GM19463 (cell line): ENCODE results near the gene PCBP3.
"Not testable (repeated sequence)": the region's sequence is repeated elsewhere in the genome, so short reads cannot be mapped to it uniquely, and the experiment has no call there.

ENCODE experiments used
- ATAC-seq: cut with Tn5 transposase; IDR thresholded peaks from one replicate; pipeline ENCODE4 v1.9.1; 2021; ENCODE audit warnings: mild to moderate bottlenecking, moderate library complexity; ENCODE audit not compliant: unreplicated experiment

Gene PCBP3

DNA sequence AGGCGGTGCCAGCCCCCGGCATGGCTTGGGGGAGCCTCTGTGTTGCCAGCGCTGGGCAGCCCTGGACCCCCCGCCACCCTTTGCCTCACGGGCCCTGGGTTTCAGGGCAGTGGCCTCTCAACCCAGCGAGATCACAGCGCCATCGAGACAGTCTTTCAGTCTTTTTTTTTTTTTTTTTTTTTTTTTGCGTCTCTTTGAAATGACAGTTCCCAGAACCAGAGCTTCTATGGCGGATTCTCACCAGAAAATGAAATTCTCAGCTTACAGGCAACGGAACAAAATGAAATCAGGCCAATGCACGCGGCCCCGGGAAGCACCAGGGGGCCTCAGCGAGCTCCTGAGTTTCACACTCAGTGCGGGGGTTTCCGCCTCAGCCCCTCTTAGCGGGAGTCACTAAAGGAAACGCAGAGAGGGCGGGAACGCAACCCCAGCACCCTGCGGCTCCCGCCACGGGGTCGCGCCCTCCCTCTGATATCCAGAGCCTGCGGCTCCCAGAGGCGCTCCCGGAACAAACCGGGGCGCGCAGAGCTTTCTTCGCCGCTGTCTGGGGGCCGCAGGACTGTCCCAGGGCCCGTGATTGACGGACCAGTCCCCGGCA, 330.0 kb downstream of the PCBP3 start:
- ATAC-seq: no peak

DNA sequence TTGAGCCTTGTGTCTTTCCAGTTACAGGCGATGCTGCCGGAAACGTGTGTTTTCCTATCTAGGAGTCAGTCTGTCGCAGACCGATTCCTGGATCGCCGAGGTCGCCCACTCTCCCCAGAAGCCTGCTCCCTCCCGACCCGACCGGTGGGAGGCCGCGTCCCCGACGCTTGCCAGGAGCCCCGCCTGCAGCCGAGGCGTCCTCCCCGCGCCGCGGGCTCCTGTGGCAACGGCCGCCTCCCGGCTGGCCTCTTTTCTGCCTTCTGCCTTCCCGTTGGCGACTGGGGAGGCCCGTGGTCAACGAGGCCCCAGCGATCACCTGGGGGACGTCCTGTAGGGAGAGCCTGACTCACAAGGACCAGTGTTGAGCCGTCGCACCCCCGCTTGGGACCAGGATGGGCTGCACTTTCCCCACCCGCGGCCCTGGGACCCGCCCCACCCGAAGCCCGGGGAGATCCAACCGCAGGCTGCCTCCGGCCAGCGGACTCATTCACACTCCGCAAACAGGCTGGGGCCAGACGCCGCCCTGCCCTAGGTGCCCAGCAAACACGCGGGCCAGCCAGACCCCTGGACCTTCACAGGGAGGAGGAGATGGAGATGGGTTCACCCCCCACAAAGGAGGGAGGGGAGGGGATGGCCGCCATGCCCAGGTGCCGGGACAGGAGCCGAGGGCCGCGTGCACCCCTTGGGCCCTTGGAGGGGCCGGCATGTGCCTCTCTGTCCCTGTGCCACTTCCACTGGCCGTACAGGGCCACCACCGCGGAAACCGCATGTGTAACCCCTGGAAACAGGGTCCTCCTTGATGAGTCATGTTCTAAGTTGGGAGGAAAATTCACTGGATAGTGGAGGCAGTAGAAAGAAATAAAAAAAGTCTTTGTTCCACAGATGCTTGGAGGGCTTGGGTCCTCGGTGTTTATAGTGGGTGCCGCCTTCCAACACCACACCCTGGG, 330.8 kb downstream of the PCBP3 start:
- no peak for ATAC-seq

- ATAC-seq: no peak
Measured at GRCh38 chr21:45975020-45975666, 331.6 kb downstream of the PCBP3 start.

- not testable (repeated sequence) for ATAC-seq
Measured at GRCh38 chr21:45975667-45976409, 332.3 kb downstream of the PCBP3 start.

DNA sequence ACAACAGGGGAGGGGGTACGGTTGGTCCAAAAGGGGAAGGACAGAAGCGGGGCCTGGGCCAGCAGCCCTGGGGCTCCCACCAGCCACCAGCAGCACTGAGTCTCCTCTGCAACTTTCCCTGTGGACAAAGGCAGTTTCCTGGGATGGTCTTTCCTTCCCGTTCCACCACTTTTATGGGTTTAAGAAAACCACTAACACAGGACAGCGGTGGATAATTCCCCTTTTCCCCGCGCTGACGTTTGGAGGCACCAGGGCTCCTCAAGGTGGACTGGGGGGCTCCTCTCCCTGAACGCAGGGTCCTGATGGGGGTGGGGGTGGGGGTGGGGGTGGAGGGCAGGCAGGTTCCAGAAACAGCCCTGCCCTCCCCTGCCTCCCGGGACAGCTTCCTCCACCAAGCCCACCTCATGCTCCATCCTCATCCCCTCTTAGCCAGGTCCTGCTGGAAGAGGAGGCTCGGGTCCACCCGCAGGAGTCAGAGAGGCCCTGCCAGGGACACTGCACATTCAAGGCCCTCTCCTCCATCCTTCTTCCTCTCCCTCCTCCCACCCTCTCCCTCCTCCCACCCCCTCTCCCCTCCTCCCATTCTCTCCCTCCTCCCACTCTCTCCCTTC, 333.3 kb downstream of the PCBP3 start:
- no peak for ATAC-seq

GRCh38 chr21:45977396-45977795, 333.9 kb downstream of the PCBP3 start:
- ATAC-seq: no peak

DNA sequence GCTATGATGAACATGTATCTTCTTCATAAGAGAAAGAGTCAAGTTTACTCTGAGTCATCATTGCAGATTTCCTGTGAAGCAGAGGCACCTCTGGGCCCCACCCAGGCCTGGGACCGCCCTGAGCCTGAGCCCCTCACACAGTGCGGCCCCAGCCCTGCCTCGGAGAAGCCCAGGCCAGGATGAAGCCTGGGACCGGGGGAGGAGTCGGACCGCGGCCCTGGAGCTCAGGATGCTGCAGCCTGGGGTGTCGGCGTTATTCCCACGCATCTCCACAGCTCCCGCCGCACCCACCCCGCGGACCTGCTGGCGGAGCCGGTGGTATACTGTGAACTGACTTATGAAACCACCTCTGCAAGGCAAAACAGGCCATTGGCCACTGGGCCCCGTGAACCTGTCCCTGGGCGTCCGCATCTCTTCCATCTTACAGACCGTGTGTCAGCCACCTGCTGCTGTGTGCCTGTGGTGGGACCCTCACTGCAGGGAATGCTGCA, 335.7 kb downstream of the PCBP3 start:
- no peak for ATAC-seq

GRCh38 chr21:45979651-45980050, 336.1 kb downstream of the PCBP3 start:
- no peak for ATAC-seq

DNA sequence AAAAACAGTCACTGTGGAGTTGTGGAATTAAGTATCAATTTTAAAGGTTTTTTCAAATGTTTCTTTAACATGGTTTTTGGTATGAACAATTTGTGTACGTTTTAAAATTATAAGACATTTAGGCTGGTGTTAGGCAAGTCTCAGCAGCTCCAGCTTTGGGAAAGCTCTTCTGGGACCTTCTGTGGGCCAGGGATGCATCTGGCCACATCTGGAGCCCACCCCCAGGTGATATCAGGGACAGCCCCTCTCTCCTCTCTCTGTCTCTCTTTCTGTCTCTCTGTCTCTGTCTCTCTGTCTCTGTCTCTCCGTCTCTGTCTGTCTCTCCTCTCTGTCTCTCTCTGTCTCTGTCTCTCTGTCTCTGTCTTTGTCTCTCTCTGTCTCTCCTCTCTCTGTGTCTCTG, 336.7 kb downstream of the PCBP3 start:
- ATAC-seq: no peak

DNA sequence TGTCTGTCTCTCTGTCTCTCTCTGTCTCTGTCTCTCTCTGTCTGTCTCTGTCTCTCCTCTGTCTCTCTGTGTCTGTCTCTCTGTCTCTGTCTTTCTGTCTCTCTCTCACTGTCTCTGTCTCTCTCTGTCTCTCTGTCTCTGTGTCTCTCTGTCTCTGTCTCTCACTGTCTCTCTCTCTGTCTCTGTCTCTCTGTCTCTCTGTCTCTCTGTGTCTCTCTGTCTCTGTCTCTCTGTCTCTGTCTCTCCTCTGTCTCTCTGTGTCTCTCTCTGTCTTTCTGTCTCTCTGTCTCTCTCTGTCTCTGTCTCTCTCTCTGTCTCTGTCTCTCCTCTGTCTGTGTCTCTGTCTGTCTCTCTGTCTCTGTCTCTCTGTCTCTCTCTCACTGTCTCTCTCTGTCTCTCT, 337.2 kb downstream of the PCBP3 start:
- no peak for ATAC-seq

DNA sequence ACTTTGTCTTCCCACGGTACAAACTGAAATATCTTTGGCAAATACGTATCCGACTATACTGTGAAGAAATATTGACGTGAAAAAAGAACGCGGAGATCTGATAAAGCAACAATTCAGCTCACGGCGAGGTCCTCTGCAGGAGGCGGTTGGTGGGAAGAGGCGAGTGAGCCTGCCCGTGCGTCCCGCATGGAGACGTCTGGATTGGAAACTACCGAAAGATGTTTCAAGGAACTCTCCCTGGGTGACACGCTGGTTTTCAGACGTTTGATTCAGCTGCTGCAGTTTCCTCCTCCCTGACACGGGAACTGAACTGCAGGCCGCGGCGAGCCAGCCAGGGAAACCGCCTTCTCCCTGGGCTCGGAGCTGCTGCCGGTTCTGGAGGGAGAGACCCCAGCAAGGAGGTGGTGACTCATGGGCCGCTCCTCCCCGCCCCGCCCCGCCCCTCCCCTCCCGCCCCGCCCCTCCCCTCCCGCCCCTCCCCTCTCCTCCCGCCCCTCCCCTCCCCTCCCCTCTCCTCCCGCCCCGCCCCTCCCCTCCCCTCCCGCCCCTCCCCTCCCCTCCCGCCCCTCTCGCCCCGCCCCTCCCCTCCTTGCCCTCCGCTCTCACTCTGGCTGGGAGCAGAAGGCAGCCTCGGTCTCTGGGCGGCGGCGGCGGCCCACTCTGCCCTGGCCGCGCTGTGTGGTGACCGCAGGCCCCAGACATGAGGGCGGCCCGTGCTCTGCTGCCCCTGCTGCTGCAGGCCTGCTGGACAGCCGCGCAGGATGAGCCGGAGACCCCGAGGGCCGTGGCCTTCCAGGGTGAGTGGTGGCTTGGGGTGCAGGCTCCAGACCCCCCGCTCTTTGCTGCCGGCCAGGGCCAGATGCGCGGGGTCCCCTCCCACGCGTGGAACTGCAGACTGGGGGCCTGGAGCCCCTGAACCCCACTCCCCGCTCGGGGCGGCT, 337.9 kb downstream of the PCBP3 start, which contains the start of gene COL6A1:
COL6A1 (plus strand) TSS at position 620 of the 941 bp plus-strand sequence; CDS start at position 701, 81 bp downstream.
- no peak for ATAC-seq

- ATAC-seq: no peak
Measured at GRCh38 chr21:45982092-45982757, 338.7 kb downstream of the PCBP3 start.

DNA sequence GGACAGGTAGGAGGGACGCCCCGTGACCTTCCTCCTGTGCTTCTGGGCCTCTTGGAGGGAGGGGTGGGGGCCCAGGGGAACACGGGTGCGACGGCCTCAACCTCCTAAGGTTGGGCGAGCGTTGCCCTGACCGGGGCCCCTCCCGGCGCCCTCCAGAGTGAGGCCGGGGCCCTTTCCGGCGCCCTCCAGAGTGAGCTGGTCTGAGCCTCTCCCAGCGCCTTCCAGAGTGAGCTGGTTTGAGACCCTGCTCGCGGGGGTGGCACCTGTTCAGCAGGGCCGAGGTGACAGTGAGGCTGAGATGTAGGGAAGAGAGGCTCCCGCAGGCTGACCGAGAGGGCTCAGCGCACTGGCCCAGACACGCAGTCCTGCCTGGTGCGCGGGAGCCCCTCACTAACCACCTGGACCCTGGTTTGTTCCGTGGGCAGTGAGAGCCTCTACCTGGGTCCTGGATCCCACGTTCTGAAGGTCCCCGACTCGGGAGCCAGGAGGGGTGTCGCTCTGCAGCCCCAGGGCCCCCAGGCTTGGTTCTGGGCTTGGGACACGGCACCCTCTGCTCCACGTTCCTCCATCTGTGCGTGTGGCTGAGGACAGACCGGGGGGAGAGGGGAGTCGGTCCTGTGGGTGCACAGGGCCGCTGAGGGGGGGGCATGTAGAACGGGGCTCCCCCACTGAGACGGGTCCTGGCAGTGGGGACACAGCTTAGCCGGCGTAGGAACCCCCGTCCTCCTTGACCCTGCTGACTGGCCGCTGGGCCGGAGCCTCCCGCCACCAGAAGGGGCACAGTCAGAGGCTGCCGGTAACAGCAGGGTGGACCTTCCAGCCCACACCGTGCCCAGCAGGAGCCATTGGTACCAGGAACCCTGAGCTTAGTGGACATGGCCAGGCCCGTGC, 339.5 kb downstream of the PCBP3 start:
- no peak for ATAC-seq

DNA sequence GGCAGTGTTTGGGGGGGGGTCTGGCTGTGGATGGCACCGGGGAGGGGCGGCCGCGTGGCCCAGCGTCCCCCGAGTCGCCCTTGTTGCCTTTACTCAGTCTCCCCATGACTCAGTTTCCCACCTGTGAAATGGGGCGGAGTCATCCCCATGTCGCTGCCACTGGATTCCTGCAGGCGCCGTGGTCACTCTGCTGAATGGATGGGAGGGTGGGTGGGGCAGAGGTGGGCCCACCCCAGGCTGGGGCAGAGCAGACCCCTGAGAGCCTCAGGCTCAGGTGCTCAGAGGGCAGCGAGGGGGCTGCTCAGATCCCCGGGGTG, 340.1 kb downstream of the PCBP3 start:
- ATAC-seq: no peak

DNA sequence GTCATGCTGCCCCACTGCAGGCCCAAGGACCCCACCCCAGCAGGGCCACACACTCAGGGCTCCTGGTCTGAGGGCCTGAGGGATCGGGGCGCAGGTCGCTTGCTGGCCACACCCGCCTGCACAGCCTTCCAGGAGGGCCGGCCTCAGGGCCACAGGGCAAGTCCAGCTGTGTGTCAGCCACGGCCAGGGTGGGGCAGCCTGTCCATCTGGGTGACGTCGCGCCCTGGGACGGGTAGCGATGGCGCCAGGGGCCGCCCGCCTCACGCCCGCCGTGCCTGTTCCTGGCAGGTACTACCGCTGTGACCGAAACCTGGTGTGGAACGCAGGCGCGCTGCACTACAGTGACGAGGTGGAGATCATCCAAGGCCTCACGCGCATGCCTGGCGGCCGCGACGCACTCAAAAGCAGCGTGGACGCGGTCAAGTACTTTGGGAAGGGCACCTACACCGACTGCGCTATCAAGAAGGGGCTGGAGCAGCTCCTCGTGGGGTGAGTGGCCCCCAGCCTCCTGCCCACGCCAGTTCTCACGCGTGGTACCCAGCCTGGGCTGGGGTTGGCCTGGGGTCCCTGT, 340.5 kb downstream of the PCBP3 start:
- ATAC-seq: no peak

- ATAC-seq: no peak
Measured at GRCh38 chr21:45984584-45985095, 341.1 kb downstream of the PCBP3 start.
